ENCODE results near the gene LEMD2. TPM values are rescaled to one million over a fixed set of nuclear protein-coding genes. Genes with fewer than 3 reads are reported as not detected.

The LEMD2 gene
- total RNA-seq, 1 experiment from 2014 or later, result 43.9 TPM

DNA sequence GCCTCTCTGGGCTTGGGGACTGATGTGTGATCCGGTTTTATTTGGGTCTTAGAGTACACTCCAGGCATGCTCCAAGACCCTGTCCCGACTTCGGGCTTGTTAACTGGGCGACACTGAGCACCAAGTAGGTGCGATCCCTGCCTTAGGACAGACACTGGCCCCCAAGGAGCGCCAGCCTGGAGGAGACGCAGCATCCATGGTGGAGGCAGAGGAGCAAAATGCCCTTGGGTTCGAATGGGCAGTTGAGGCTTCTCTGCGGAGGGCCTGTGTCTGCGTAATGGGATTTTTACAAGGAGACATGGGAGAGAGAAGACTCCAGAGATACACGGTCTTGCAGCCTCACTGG lies 593 bp upstream of the LEMD2 start:
- intact Hi-C loops (cut with micrococcal nuclease), result no loop called here
- Histone ChIP-seq H4K20me1 (ENCODE audit: insufficient read depth) (no peaks in the 10 kb centered on the region), H3K9me3 (ENCODE audit: control insufficient read depth in 1 of 2, insufficient read depth in 1 of 2, low read depth in 1 of 2, low read length in 2 of 2) (no peaks in the 10 kb centered on the region), H3K27ac (ENCODE audit: low read depth, low read length) (no peak overlapping the region), H3K4me1 (ENCODE audit: control insufficient read depth in 1 of 2, insufficient read depth in 2 of 2, low read length in 2 of 2) (peaks cover 7 to 19% of the 10 kb centered on the region in 2 experiments; a peak in 3 of 4 replicates), H3K4me3 (replicated peaks in 1 of 2; ENCODE audit: low read depth in 1 of 2, low read length in 2 of 2) (peak overlapping the region in 1 of 2 experiments; percentile 86; a peak in 3 of 4 replicates), H3K79me2 (ENCODE audit: insufficient read depth, low read length) (peaks cover 27% of the 10 kb centered on the region), H3K9me2 (ENCODE audit: insufficient read depth) (peaks cover 5% of the 10 kb centered on the region; the same call in 1 of the 2 replicates), H2AFZ (ENCODE audit: low read depth, low read length, poor library complexity, severe bottlenecking) (peak overlapping the region; percentile 65), H3K4me2 (ENCODE audit: low read length) (peak overlapping the region; percentile 72), H3K36me3 (ENCODE audit: control insufficient read depth in 1 of 2, insufficient read depth in 2 of 2, low read length in 2 of 2) (no peaks in the 10 kb centered on the region), H3K9ac (ENCODE audit: low read length) (no peak overlapping the region), H3K27me3 (ENCODE audit: insufficient read depth, low read length) (peaks cover 8% of the 10 kb centered on the region; the same call in 1 of the 2 replicates)
- ChIA-PET CTCF (no interaction called here), POLR2A (no interaction called here), RAD21 (ENCODE audit: low non-redundant PET in 1 of 2, low total read pairs in 2 of 2, uncharacterized antibody in 2 of 2, unreplicated experiment in 2 of 2) (no interaction called here)
- no peak for TF ChIP-seq ELF1 (IDR thresholded peaks at IDR 0.05; ENCODE audit: borderline replicate concordance, low read depth)
- no peak for TF ChIP-seq ZFX (IDR thresholded peaks at IDR 0.05)
- TF ChIP-seq SIN3A (IDR thresholded peaks at IDR 0.05; ENCODE audit: low read depth), result no peak
- no peak for TF ChIP-seq POLR2A (IDR thresholded peaks at IDR 0.05; ENCODE audit: borderline replicate concordance, extremely low read depth, insufficient read depth, insufficient read length)
- TF ChIP-seq YY1 (IDR thresholded peaks at IDR 0.05; ENCODE audit: extremely low read depth, insufficient replicate concordance, low read depth, low read length), result no peak
- TF ChIP-seq, protein P1, sequence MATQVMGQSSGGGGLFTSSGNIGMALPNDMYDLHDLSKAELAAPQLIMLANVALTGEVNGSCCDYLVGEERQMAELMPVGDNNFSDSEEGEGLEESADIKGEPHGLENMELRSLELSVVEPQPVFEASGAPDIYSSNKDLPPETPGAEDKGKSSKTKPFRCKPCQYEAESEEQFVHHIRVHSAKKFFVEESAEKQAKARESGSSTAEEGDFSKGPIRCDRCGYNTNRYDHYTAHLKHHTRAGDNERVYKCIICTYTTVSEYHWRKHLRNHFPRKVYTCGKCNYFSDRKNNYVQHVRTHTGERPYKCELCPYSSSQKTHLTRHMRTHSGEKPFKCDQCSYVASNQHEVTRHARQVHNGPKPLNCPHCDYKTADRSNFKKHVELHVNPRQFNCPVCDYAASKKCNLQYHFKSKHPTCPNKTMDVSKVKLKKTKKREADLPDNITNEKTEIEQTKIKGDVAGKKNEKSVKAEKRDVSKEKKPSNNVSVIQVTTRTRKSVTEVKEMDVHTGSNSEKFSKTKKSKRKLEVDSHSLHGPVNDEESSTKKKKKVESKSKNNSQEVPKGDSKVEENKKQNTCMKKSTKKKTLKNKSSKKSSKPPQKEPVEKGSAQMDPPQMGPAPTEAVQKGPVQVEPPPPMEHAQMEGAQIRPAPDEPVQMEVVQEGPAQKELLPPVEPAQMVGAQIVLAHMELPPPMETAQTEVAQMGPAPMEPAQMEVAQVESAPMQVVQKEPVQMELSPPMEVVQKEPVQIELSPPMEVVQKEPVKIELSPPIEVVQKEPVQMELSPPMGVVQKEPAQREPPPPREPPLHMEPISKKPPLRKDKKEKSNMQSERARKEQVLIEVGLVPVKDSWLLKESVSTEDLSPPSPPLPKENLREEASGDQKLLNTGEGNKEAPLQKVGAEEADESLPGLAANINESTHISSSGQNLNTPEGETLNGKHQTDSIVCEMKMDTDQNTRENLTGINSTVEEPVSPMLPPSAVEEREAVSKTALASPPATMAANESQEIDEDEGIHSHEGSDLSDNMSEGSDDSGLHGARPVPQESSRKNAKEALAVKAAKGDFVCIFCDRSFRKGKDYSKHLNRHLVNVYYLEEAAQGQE (IDR thresholded peaks at IDR 0.05; ENCODE audit: low read depth), result no peak
- no peak for TF ChIP-seq SP1 (IDR thresholded peaks at IDR 0.05; ENCODE audit: low read depth)
- no peak for TF ChIP-seq ATF3 (IDR thresholded peaks at IDR 0.05)
- TF ChIP-seq POLR2AphosphoS5 (IDR thresholded peaks at IDR 0.05; ENCODE audit: low read depth, low read length), result no peak
- TF ChIP-seq, protein P2, sequence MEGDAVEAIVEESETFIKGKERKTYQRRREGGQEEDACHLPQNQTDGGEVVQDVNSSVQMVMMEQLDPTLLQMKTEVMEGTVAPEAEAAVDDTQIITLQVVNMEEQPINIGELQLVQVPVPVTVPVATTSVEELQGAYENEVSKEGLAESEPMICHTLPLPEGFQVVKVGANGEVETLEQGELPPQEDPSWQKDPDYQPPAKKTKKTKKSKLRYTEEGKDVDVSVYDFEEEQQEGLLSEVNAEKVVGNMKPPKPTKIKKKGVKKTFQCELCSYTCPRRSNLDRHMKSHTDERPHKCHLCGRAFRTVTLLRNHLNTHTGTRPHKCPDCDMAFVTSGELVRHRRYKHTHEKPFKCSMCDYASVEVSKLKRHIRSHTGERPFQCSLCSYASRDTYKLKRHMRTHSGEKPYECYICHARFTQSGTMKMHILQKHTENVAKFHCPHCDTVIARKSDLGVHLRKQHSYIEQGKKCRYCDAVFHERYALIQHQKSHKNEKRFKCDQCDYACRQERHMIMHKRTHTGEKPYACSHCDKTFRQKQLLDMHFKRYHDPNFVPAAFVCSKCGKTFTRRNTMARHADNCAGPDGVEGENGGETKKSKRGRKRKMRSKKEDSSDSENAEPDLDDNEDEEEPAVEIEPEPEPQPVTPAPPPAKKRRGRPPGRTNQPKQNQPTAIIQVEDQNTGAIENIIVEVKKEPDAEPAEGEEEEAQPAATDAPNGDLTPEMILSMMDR (IDR thresholded peaks at IDR 0.05 in 2 of 3, conservative IDR thresholded peaks at IDR 0.05 in 1 of 3; ENCODE audit: borderline replicate concordance in 1 of 3, insufficient read depth in 1 of 3, low read depth in 2 of 3, low read length in 2 of 3), result no peak
- TSS peak; percentile 87 for BruUV-seq (replicated peaks)
- ATAC-seq, result no peak
- no peak for DNase-seq (ENCODE audit: low read depth, low spot score)
